H9 (cell line): ENCODE data around the gene OTOS. TPM values are rescaled to one million over a fixed set of nuclear protein-coding genes. Genes with fewer than 3 reads are reported as not detected.

Source experiments
- DNase-seq: peaks from one replicate; pipeline ENCODE4 v3.0.0-alpha.2; 2017
- H2AFZ ChIP-seq: one replicate; pipeline ENCODE4 v1.6.1; 2013; ENCODE audit warnings: mild to moderate bottlenecking, low read length, control low read depth, moderate library complexity
- H2AK5ac ChIP-seq: 2 replicates; pipeline ENCODE4 v1.6.1; 2013; ENCODE audit warnings: low read length, control low read depth, mixed read lengths; ENCODE audit not compliant: insufficient read length
- H2BK120ac ChIP-seq: one replicate; pipeline ENCODE4 v1.6.1; 2013; ENCODE audit warnings: low read depth, mild to moderate bottlenecking, low read length, control low read depth, inconsistent platforms; ENCODE audit not compliant: poor library complexity, severe bottlenecking
- H2BK12ac ChIP-seq: 2 replicates; pipeline ENCODE4 v1.6.1; 2013; ENCODE audit warnings: low read length, control low read depth, mixed read lengths, low read depth; ENCODE audit not compliant: insufficient read length
- H2BK15ac ChIP-seq: 2 replicates; pipeline ENCODE4 v1.6.1; 2013; ENCODE audit warnings: low read depth, low read length, control low read depth
- H2BK20ac ChIP-seq: one replicate; pipeline ENCODE4 v1.6.1; 2013; ENCODE audit warnings: low read depth, mild to moderate bottlenecking, low read length, control low read depth, inconsistent platforms; ENCODE audit not compliant: poor library complexity, severe bottlenecking
- H2BK5ac ChIP-seq: 2 replicates; pipeline ENCODE4 v1.6.1; 2013; ENCODE audit warnings: low read length, control low read depth, mixed read lengths; ENCODE audit not compliant: insufficient read length
- H3K14ac ChIP-seq: 2 replicates; pipeline ENCODE4 v1.6.1; 2013; ENCODE audit warnings: low read length, control low read depth; ENCODE audit not compliant: insufficient read depth
- H3K18ac ChIP-seq: 2 replicates; pipeline ENCODE4 v1.6.1; 2013; ENCODE audit warnings: low read depth, mild to moderate bottlenecking, mixed read lengths, low read length, control low read depth; ENCODE audit not compliant: insufficient read length
- H3K23ac ChIP-seq: 2 replicates; pipeline ENCODE4 v1.6.1; 2013; ENCODE audit warnings: low read length, control low read depth, mixed read lengths, low read depth; ENCODE audit not compliant: insufficient read length
- H3K23me2 ChIP-seq: 2 replicates; pipeline ENCODE4 v1.6.1; 2013; ENCODE audit warnings: low read depth, mild to moderate bottlenecking, mixed read lengths, low read length, control low read depth; ENCODE audit not compliant: insufficient read length, poor library complexity, severe bottlenecking
- H3K27ac ChIP-seq: 2 replicates; pipeline ENCODE4 v1.5.1; 2013; ENCODE audit warnings: low read length, control low read depth, mixed read lengths, low read depth; ENCODE audit not compliant: insufficient read length
- H3K27me3 ChIP-seq: 2 replicates; pipeline ENCODE4 v1.6.1; 2013; ENCODE audit warnings: low read length, control low read depth, inconsistent platforms; ENCODE audit not compliant: insufficient read depth
- H3K4ac ChIP-seq: 2 replicates; pipeline ENCODE4 v1.6.1; 2013; ENCODE audit warnings: low read depth, mild to moderate bottlenecking, control low read depth, inconsistent platforms, low read length, moderate library complexity
- H3K4me1 ChIP-seq: 2 replicates; pipeline ENCODE4 v1.6.1; 2013; ENCODE audit warnings: low read length, control low read depth, inconsistent platforms; ENCODE audit not compliant: insufficient read depth
- H3K4me2 ChIP-seq: 2 replicates; pipeline ENCODE4 v1.6.1; 2013; ENCODE audit warnings: low read length, control low read depth, mixed read lengths; ENCODE audit not compliant: insufficient read length, insufficient read depth
- H3K56ac ChIP-seq: 2 replicates; pipeline ENCODE4 v1.6.1; 2013; ENCODE audit warnings: low read depth, mild to moderate bottlenecking, mixed read lengths, low read length, control low read depth; ENCODE audit not compliant: insufficient read length
- H3K79me1 ChIP-seq: 2 replicates; pipeline ENCODE4 v1.6.1; 2013; ENCODE audit warnings: low read depth, mild to moderate bottlenecking, moderate library complexity, low read length, control low read depth, inconsistent platforms; ENCODE audit not compliant: insufficient read depth, poor library complexity, severe bottlenecking
- H3K79me2 ChIP-seq: 2 replicates; pipeline ENCODE4 v1.6.1; 2013; ENCODE audit warnings: low read length, control low read depth, inconsistent platforms; ENCODE audit not compliant: insufficient read depth
- H3K9ac ChIP-seq: 2 replicates; pipeline ENCODE4 v1.6.1; 2013; ENCODE audit warnings: low read length, control low read depth, mixed read lengths; ENCODE audit not compliant: insufficient read length; ENCODE audit errors: extremely low read depth
- H3K9me3 ChIP-seq: one replicate; pipeline ENCODE4 v1.6.1; 2013; ENCODE audit warnings: low read depth, low read length, inconsistent platforms; ENCODE audit not compliant: control insufficient read depth
- H3T11ph ChIP-seq: one replicate; pipeline ENCODE4 v1.6.1; 2013; ENCODE audit warnings: mild to moderate bottlenecking, low read length, control low read depth, inconsistent platforms
- H4K20me1 ChIP-seq: one replicate; pipeline ENCODE4 v1.6.1; 2013; ENCODE audit not compliant: control insufficient read depth, insufficient read length, insufficient read depth
- H4K5ac ChIP-seq: 2 replicates; pipeline ENCODE4 v1.6.1; 2013; ENCODE audit warnings: low read depth, mild to moderate bottlenecking, mixed read lengths, low read length, control low read depth; ENCODE audit not compliant: insufficient read length
- H4K8ac ChIP-seq: replicated peaks from 2 replicates; pipeline ENCODE4 v1.6.1; 2013; ENCODE audit warnings: low read length, control low read depth, mixed read lengths, low read depth; ENCODE audit not compliant: insufficient read length
- H4K91ac ChIP-seq: 2 replicates; pipeline ENCODE4 v1.6.1; 2013; ENCODE audit warnings: low read depth, mild to moderate bottlenecking, moderate library complexity, mixed read lengths, low read length, control low read depth; ENCODE audit not compliant: insufficient read length
- H3K27ac Mint-ChIP-seq, 3 experiments: 2 replicates in 2 of 3; 3 replicates in 1 of 3; pipeline ENCODE4 v1.8.0; 2020 to 2021; ENCODE audit warnings: mixed read lengths in 3 of 3, mild to moderate bottlenecking in 1 of 3, moderate library complexity in 1 of 3
- H3K27me3 Mint-ChIP-seq: 2 replicates; pipeline ENCODE4 v1.8.0; 2021; ENCODE audit warnings: low read depth, mild to moderate bottlenecking, moderate library complexity, mixed read lengths
- H3K36me3 Mint-ChIP-seq, 3 experiments: 2 replicates in 2 of 3; 3 replicates in 1 of 3; pipeline ENCODE4 v1.8.0; 2020 to 2021; ENCODE audit warnings: low read depth in 3 of 3, mixed read lengths in 3 of 3; ENCODE audit not compliant: insufficient read depth in 1 of 3
- H3K4me1 Mint-ChIP-seq, 2 experiments: 2 replicates each; pipeline ENCODE4 v1.8.0; 2020; ENCODE audit warnings: mixed read lengths in 2 of 2
- H3K4me3 Mint-ChIP-seq, 2 experiments: 2 replicates in 1 of 2; 3 replicates in 1 of 2; pipeline ENCODE4 v1.8.0; 2020 to 2021; ENCODE audit warnings: mild to moderate bottlenecking in 2 of 2, mixed read lengths in 2 of 2, moderate library complexity in 1 of 2
- H3K9me3 Mint-ChIP-seq, 2 experiments: 2 replicates in 1 of 2; 3 replicates in 1 of 2; pipeline ENCODE4 v1.8.0; 2020; ENCODE audit warnings: mild to moderate bottlenecking in 2 of 2, mixed read lengths in 2 of 2, moderate library complexity in 1 of 2
- CTCF ChIP-seq: fragments of 200-600 bp; sonication (generic); conservative IDR thresholded peaks from 3 replicates; pipeline ENCODE4 v1.8.0; 2021; ENCODE audit warnings: antibody characterized with exemption, mild to moderate bottlenecking
- WGBS: extraction: QIAGEN DNeasy Blood & Tissue Kit; methylation state at CpG from one replicate; pipeline ENCODE4 v1.1.7; 2013; ENCODE audit warnings: missing lambda C conversion rate, low lambda C conversion rate, mixed read lengths; ENCODE audit not compliant: insufficient read length; ENCODE audit errors: extremely low coverage; 5-methylcytosine and 5-hydroxymethylcytosine counted together
- total RNA-seq: library from RNA; stranded (reverse); gene quantifications from 2 replicates; pipeline ENCODE4 v1.2.1, GENCODE V29; 2021

OTOS gene
- total RNA-seq, 1 experiment from 2014 or later, result not detected

DNA sequence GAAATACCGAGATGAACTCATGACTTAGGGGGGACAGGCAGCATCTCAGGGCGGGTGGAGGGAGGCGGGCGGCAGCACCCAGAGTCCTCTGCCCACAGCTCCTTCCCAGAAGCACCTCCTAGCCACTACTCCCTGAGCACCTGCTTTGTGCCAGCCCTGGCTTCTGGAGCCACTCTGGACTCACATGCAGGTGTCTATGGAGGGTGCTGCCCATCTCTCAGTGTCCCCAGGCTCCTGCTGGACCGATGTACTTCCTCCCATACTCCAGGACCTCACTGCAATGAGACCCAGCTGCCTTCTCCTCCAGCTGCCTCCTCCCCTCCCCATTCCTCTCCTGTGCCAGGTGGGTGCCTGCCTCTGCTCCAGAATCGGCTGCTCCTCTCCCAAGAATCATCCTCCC lies 22.1 kb upstream of the OTOS start:
- Histone ChIP-seq H3K27ac (no peak overlapping the region), H3K4me2 (no peak overlapping the region), H3K79me1 (no peaks in the 10 kb centered on the region), H2AFZ (no peak overlapping the region), H4K5ac (no peak overlapping the region), H3K9ac (no peak overlapping the region), H3K79me2 (no peaks in the 10 kb centered on the region), H2BK5ac (no peak overlapping the region), H3K27me3 (no peaks in the 10 kb centered on the region), H3K9me3 (no peaks in the 10 kb centered on the region), H2BK12ac (no peak overlapping the region), H3K56ac (no peak overlapping the region), H3K4me1 (no peaks in the 10 kb centered on the region), H3K4ac (no peak overlapping the region), H2BK15ac (no peak overlapping the region), H4K8ac (no peak overlapping the region), H3K23ac (no peak overlapping the region), H2BK120ac (no peak overlapping the region), H3K23me2 (no peaks in the 10 kb centered on the region), H2AK5ac (no peak overlapping the region), H3K14ac (no peak overlapping the region; the same call in 1 of the 2 replicates), H3K18ac (no peak overlapping the region), H3T11ph (no peak overlapping the region), H4K20me1 (no peaks in the 10 kb centered on the region), H2BK20ac (no peak overlapping the region), H4K91ac (no peak overlapping the region)
- Mint-ChIP-seq H3K36me3 (no peaks in the 10 kb centered on the region), H3K27me3 (peaks cover 19% of the 10 kb centered on the region), H3K9me3 (peaks cover 0 to 11% of the 10 kb centered on the region in 2 experiments; a peak in 3 of 5 replicates), H3K4me3 (no peak overlapping the region), H3K4me1 (peaks cover 0 to 3% of the 10 kb centered on the region in 2 experiments; a peak in 1 of 4 replicates), H3K27ac (no peak overlapping the region; a peak in 1 of 7 replicates)
- no peak for DNase-seq
- no peak for TF ChIP-seq CTCF
- WGBS, result no CpG with 5 or more reads among the region's 6 CpGs
